Measurements from ENCODE around the gene ZDHHC12. TPM values are rescaled to one million over a fixed set of nuclear protein-coding genes. Genes with fewer than 3 reads are reported as not detected.
A peak's percentile ranks its signal among the peaks of the same experiment; 100 is the strongest.

Gene ZDHHC12
- total and polyA plus RNA-seq, 2 of the 8 experiments (the other 6 are each of a cell fraction or from before 2014, with no cell fraction given) = 35.0 to 93.8 TPM

- H4K8ac ChIP-seq (ENCODE audit: extremely low read depth, insufficient read depth, low read length) = no peak overlapping the region
- no peak overlapping the region for H2BK15ac ChIP-seq (ENCODE audit: low read length)
- no peaks in the 10 kb centered on the region for H3K27me3 ChIP-seq (replicated peaks in 1 of 4; ENCODE audit: control insufficient read depth in 3 of 4, extremely low read depth in 1 of 4, insufficient read depth in 3 of 4, low read length in 3 of 4)
- H2AK5ac ChIP-seq (ENCODE audit: low read depth, low read length) = no peak overlapping the region
- DNase-seq (ENCODE audit: low read depth in 1 of 2, low spot score in 2 of 2) = no peak
- ChIA-PET POLR2A (ENCODE audit: partially characterized antibody) (interaction anchor here (0.6 to 1.8 kb wide), 4 partner anchors 34 to 159 kb away, joined by 3 to 4 read pairs (median 4); no protein-coding TSS in a partner anchor), CTCF (ENCODE audit: partially characterized antibody) (interaction anchor here (1.0 to 2.6 kb wide), 4 partner anchors 81 to 124 kb away, joined by 3 to 9 read pairs (median 3); no protein-coding TSS in a partner anchor)
- H2AFZ ChIP-seq (ENCODE audit: low read length) = no peak overlapping the region
- H3K4me2 ChIP-seq (ENCODE audit: insufficient read depth in 1 of 2, low read depth in 2 of 2, low read length in 2 of 2) = no peak overlapping the region
- H4K5ac ChIP-seq (ENCODE audit: insufficient read length, low read depth, low read length) = no peak overlapping the region
- no peak overlapping the region for H3K4me3 ChIP-seq (ENCODE audit: extremely low read depth in 1 of 4, insufficient read depth in 2 of 4, low read depth in 3 of 4, low read length in 4 of 4)
- peaks cover 3% of the 10 kb centered on the region; the same call in 1 of the 2 replicates for H3K23me2 ChIP-seq (ENCODE audit: low read depth, low read length)
- no peaks in the 10 kb centered on the region for H4K20me1 ChIP-seq (replicated peaks in 1 of 2; ENCODE audit: control insufficient read depth in 1 of 2, insufficient read depth in 2 of 2, low read length in 2 of 2)
- no peak overlapping the region for H2BK5ac ChIP-seq (ENCODE audit: low read depth, low read length)
- no peaks in the 10 kb centered on the region for H3K79me2 ChIP-seq (ENCODE audit: control insufficient read depth in 1 of 2, insufficient read depth in 2 of 2, low read length in 2 of 2)
- no peak overlapping the region for H3K9ac ChIP-seq (replicated peaks in 1 of 4; ENCODE audit: extremely low read depth in 1 of 4, low read depth in 3 of 4, low read length in 3 of 4)
- H2BK120ac ChIP-seq (replicated peaks; ENCODE audit: low read depth, low read length) = no peak overlapping the region
- H3K4me1 ChIP-seq (replicated peaks in 1 of 4; ENCODE audit: control insufficient read depth in 3 of 4, insufficient read depth in 4 of 4, low read length in 3 of 4) = peaks cover 0 to 1% (median 0%) of the 10 kb centered on the region in 4 experiments; a peak in 1 of 7 replicates
- H3K4ac ChIP-seq (replicated peaks; ENCODE audit: insufficient read length, low read depth, low read length) = no peak overlapping the region
- TF ChIP-seq SP1 (IDR thresholded peaks at IDR 0.05; ENCODE audit: low read depth, low read length) = no peak
- TF ChIP-seq MAX (IDR thresholded peaks at IDR 0.05) = no peak
- TF ChIP-seq ATF2 (IDR thresholded peaks at IDR 0.05; ENCODE audit: low read length) = no peak
- no peak for TF ChIP-seq TEAD4 (IDR thresholded peaks at IDR 0.05; ENCODE audit: low read depth, low read length)
- TF ChIP-seq SIRT6 (IDR thresholded peaks at IDR 0.05; ENCODE audit: low read length) = no peak
- TF ChIP-seq GTF2F1 (IDR thresholded peaks at IDR 0.05; ENCODE audit: borderline replicate concordance, low read depth, low read length) = no peak
- no peak for TF ChIP-seq SUZ12 (IDR thresholded peaks at IDR 0.05; ENCODE audit: low read length)
- no peak overlapping the region for H3K23ac ChIP-seq (ENCODE audit: insufficient read length)
- no peak overlapping the region for H2BK20ac ChIP-seq (ENCODE audit: low read length)
- no peak overlapping the region for H3K18ac ChIP-seq (ENCODE audit: extremely low read depth, low read length)
- no peaks in the 10 kb centered on the region for H3K9me3 ChIP-seq (ENCODE audit: insufficient read depth in 2 of 2, low read depth in 1 of 2, low read length in 1 of 2)
- no peak overlapping the region for H4K91ac ChIP-seq (replicated peaks; ENCODE audit: insufficient read length, low read length)
- peak overlapping the region; percentile 6 for H3K56ac ChIP-seq (replicated peaks; ENCODE audit: insufficient read length, low read depth, low read length)
- FAIRE-seq = no peak
- no peak overlapping the region for H3K27ac ChIP-seq (ENCODE audit: low read depth, low read length)
- peaks cover 2% of the 10 kb centered on the region; the same call in 1 of the 2 replicates for H3K79me1 ChIP-seq (ENCODE audit: low read depth, low read length)
- 92% methylated on average over 24 of the region's 27 CpGs; no CpG with 5 or more reads in 1 of the 2 experiments for WGBS, 2 experiments (ENCODE audit: extremely low coverage in 1 of 2, insufficient coverage in 1 of 2, insufficient read length in 1 of 2, insufficient replicate concordance in 2 of 2, low coverage in 1 of 2, low lambda C conversion rate in 2 of 2, missing lambda C conversion rate in 1 of 2)
- no peak overlapping the region for H3K14ac ChIP-seq (ENCODE audit: insufficient read length)
- no peak overlapping the region for H2BK12ac ChIP-seq (ENCODE audit: low read depth, low read length)
- H3K36me3 ChIP-seq (ENCODE audit: control insufficient read depth in 2 of 4, insufficient read depth in 4 of 4, low read length in 3 of 4) = peaks cover 0 to 2% (median under 1%) of the 10 kb centered on the region in 4 experiments; a peak in 1 of 8 replicates
These were observed 6.0 kb upstream of the ZDHHC12 start for GRCh38 chr9:128729766-128730517.

Data from H1 (cell line).